HG02623 (cell line): ENCODE measurements around the gene IGHMBP2.

Source experiments
- ATAC-seq: cut with Tn5 transposase; IDR thresholded peaks from one replicate; pipeline ENCODE4 v1.9.1; 2021; ENCODE audit warnings: moderate library complexity; ENCODE audit not compliant: unreplicated experiment

IGHMBP2 gene

GRCh38 chr11:68889948-68890446 is 13.7 kb upstream of the IGHMBP2 start:
- ATAC-seq: no peak

- ATAC-seq: no peak
These were observed 13.0 kb upstream of the IGHMBP2 start for GRCh38 chr11:68890490-68891231.

GRCh38 chr11:68891351-68891948 is 12.2 kb upstream of the IGHMBP2 start:
- ATAC-seq: no peak

- no peak for ATAC-seq
These were observed 11.1 kb upstream of the IGHMBP2 start for GRCh38 chr11:68892576-68892975.

GRCh38 chr11:68893282-68893681 is 10.4 kb upstream of the IGHMBP2 start:
- ATAC-seq: no peak

- ATAC-seq: no peak
These were observed 7.3 kb upstream of the IGHMBP2 start for GRCh38 chr11:68896171-68896959.

- ATAC-seq: no peak
These were observed 6.2 kb upstream of the IGHMBP2 start for GRCh38 chr11:68897441-68897840.

- ATAC-seq: no peak
These were observed 2.8 kb upstream of the IGHMBP2 start for GRCh38 chr11:68900835-68901381.

- no peak for ATAC-seq
These were observed 657 bp downstream of the IGHMBP2 start for GRCh38 chr11:68904248-68904847.

GRCh38 chr11:68905421-68906360 is 2.0 kb downstream of the IGHMBP2 start:
- no peak for ATAC-seq

GRCh38 chr11:68908273-68908672 is 4.6 kb downstream of the IGHMBP2 start:
- ATAC-seq: no peak

GRCh38 chr11:68910965-68911364 is 7.3 kb downstream of the IGHMBP2 start:
- ATAC-seq: no peak

- ATAC-seq: no peak
These were observed 8.0 kb downstream of the IGHMBP2 start for GRCh38 chr11:68911731-68912130.

GRCh38 chr11:68912254-68912653 is 8.6 kb downstream of the IGHMBP2 start:
- no peak for ATAC-seq

- ATAC-seq: no peak
These were observed 9.5 kb downstream of the IGHMBP2 start for GRCh38 chr11:68913188-68913587.

- no peak for ATAC-seq
These were observed 11.1 kb downstream of the IGHMBP2 start for GRCh38 chr11:68914761-68915160.

- no peak for ATAC-seq
These were observed 12.7 kb downstream of the IGHMBP2 start for GRCh38 chr11:68916439-68916838.

- ATAC-seq: no peak
These were observed 19.9 kb downstream of the IGHMBP2 start for GRCh38 chr11:68923614-68924013.

GRCh38 chr11:68924073-68924925 is 20.6 kb downstream of the IGHMBP2 start:
- ATAC-seq: no peak
